Ovary (tissue), 3 donors: Measurements from ENCODE around the gene ARL2BP.

Experiments used
- EP300 ChIP-seq: sonication (generic); formaldehyde crosslinking; IDR thresholded peaks from one replicate; pipeline ENCODE4 v1.6.1; 2017; ENCODE audit warnings: antibody characterized with exemption
- POLR2A ChIP-seq: fragments of 450-650 bp; IDR thresholded peaks from one replicate; pipeline ENCODE4 v1.6.1; 2017; ENCODE audit warnings: antibody characterized with exemption, mild to moderate bottlenecking, moderate library complexity
- TF ChIP-seq, protein P1 (sequence below), 3 donors: fragments of 450-650 bp in 2 of 3; fragments of 200-600 bp in 1 of 3; IDR thresholded peaks; one replicate each; pipeline versions ENCODE4 v1.5.1 to v1.8.0; 2016 to 2022; ENCODE audit warnings: antibody characterized with exemption in 3 of 3, mild to moderate bottlenecking in 1 of 3
- donor health status: DM: no; HTN: no; CAD: no.

DNA sequence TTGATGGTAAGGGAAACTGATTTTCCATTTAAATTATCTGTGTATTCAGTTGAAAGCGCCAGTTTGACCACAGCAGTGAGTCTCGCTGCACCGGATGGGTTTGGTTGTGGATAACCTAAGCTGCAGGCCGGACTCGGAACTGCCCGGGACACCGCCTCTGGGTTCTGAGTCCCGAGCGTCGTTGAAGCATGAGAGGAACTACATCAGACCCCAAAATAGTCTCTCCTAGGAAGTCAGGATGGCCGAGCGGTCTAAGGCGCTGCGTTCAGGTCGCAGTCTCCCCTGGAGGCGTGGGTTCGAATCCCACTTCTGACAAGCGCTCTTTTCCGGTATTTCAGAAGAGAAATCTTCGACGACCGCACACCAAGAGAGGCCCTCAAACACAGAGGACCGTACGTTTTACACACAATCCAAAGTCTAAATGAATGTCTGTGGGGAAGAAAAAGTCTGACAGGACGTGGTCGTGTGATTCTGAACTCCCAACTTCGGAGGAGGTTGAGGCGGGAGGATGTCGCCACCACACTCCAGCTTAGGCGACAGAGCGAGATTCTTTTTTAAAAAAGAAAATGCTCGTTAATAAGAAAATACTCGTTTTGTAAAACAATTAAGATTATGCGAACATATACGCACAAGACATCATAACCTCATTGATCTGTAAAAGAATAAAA lies 54.8 kb downstream of the ARL2BP start:
- TF ChIP-seq, protein P1, sequence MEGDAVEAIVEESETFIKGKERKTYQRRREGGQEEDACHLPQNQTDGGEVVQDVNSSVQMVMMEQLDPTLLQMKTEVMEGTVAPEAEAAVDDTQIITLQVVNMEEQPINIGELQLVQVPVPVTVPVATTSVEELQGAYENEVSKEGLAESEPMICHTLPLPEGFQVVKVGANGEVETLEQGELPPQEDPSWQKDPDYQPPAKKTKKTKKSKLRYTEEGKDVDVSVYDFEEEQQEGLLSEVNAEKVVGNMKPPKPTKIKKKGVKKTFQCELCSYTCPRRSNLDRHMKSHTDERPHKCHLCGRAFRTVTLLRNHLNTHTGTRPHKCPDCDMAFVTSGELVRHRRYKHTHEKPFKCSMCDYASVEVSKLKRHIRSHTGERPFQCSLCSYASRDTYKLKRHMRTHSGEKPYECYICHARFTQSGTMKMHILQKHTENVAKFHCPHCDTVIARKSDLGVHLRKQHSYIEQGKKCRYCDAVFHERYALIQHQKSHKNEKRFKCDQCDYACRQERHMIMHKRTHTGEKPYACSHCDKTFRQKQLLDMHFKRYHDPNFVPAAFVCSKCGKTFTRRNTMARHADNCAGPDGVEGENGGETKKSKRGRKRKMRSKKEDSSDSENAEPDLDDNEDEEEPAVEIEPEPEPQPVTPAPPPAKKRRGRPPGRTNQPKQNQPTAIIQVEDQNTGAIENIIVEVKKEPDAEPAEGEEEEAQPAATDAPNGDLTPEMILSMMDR (IDR thresholded peaks at IDR 0.05) = peak in 2 of 3 donors; percentile 56 to 81
- no peak for TF ChIP-seq POLR2A
- no peak for TF ChIP-seq EP300
